DMS79 (cell line): ENCODE data around the gene BIN2.
"Not testable (repeated sequence)": the region's sequence is repeated elsewhere in the genome, so short reads cannot be mapped to it uniquely, and the experiment has no call there.

Source experiments
- DNase-seq: peaks from one replicate; lab custom pipeline; 2025; lab: John Stamatoyannopoulos, UW

The BIN2 gene

DNA sequence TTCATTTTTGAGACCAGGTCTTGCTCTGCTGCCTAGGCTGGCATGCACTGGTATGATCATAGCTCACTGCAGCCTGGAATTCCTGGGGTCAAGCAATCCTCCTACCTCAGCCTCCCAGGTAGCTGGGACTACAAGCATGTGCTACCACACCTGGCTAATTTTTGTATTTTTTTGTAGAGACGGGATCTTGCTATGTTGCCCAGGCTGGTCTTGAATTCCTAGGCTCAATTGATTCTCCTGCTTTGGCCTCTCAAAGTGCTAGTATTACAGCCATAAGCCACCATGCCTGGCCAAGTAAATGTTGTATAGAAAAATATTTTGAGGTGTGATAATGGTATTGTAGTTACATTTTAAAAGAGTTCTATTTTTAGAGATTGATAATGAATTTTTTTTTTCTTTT, 12.6 kb downstream of the BIN2 start:
- DNase-seq, result no peak

DNA sequence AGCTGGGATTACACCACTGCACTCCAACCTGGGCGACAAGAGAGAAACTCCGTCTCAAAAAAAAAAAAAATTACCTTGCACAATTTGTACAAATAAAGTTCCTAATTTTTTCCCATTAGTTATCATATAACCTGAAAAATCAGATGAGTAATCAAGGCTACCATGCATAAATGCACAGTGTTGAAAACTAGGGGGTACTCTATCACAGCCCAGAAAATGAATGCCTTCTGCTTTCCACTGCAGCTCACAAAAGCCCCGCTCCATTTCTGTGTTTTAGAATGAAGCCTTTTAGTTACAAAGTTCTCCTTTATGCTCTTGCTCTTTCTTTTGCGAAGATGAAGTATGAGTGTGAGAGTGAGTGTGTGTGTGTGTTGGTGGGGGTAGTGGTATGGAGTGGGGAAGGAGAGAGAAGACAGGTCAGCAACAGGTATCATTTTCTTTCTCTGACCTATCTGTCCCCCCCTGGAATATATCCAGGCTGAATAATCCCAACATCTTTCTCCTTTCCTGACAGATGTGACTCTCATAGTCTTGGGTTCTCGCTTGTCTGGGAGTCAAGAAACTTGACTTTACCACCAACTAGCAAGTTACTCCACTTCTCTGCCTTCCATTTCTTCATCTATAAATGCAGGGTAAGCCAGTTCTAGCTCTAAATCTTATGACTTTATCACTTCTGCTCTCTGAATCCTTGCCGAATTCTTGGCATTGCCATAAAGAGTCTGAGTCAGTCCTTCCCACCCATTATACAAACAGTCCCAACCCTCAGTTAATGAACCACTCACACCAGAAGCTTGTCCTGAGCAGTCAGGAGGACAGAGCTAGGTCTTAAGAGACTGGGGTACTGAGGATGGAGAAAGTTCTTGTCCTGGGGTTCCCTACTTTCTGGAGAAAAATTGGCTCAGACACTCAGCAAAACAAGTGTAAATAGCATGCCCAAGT, 16.1 kb downstream of the BIN2 start:
- no peak for DNase-seq

DNA sequence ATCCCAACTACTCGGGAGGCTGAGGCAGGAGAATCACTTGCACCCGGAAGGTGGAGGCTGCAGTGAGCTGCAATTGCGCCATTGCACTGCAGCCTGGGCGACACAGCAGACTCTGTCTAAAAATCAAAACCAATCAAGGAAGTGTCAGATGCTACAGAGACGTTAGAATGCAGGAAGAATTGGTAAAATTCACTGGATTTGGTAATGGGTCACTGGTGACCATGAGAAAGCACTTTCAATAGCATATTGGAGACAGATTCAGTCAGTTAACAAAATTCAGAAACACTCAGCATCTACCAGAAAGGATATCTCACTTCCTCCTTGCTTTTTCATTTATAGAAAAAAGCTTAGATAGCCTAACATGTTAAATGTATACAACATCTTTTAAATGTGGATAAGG, 17.5 kb downstream of the BIN2 start:
- DNase-seq, result no peak

DNA sequence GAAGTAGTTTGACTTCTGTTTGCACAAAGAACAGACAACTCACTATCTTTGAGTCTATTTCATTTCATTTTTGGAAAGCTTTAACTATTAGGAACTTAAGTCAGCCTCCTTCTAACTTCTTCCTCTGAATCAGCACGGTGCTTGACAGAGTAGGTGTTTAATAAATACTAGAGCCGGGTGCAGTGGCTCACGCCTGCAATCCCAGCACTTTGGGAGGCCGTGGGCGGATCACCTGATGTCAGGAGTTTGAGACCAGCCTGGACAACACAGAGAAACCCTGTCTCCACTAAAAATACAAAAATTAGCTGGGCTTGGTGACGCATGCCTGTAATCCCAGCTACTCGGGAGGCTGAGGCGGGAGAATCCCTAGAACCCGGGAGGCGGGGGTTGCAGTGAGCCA, 23.2 kb downstream of the BIN2 start:
- not testable (repeated sequence) for DNase-seq

DNA sequence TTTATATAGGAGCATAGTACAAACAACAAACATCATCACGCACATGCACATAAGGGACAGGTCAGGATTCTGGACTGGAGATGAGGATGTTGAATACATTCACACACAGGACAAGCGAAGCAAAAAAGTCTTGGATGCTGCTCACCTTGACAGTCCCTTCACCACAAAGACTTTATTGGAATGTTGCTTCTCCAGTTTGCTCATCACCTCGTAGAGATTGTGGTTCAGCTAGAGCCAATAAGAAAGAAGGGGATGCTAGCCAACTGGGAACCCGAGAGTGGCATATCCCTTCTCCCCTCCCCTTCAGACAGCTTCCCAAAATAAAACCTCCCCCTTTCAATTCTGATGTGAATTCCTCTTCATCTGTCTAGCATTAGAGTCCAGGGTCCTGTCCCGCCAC, 28.3 kb downstream of the BIN2 start:
- no peak for DNase-seq

DNA sequence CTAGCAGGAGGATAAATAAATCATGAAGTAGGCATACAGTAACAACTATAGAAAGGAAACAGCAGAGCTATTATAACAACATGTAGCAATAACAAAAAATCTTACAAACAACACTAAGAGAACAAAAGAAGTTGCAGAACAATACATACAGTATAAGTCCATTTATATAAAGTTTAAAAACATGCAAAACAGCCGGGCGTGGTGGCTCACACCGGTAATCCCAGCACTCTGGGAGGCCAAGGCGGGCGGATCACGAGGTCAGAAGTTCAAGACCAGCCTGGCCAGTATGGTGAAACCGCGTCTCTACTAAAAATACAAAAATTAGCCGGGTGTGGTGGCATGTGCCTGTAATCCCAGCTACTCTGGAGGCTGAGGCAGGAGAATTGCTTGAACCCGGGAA, 29.9 kb downstream of the BIN2 start:
- DNase-seq, result not testable (repeated sequence)

DNA sequence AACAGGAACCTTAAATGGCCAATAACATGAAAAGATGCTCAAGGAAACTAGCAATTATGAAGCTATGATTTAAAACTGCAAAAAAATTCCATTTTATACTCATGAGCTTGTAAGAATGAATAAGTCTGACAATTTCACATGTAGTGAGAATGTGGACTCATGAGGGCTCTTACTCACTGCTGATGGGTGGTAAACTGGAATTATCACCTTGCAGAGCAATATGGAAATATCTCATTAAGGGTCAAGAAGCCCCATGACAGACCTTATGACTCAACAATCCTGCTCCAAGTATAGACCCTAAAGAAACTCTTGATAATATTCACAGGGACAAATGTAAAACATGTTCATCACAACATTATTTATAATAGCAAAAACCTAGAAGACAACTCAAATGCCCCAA, 30.3 kb downstream of the BIN2 start:
- DNase-seq, result no peak

DNA sequence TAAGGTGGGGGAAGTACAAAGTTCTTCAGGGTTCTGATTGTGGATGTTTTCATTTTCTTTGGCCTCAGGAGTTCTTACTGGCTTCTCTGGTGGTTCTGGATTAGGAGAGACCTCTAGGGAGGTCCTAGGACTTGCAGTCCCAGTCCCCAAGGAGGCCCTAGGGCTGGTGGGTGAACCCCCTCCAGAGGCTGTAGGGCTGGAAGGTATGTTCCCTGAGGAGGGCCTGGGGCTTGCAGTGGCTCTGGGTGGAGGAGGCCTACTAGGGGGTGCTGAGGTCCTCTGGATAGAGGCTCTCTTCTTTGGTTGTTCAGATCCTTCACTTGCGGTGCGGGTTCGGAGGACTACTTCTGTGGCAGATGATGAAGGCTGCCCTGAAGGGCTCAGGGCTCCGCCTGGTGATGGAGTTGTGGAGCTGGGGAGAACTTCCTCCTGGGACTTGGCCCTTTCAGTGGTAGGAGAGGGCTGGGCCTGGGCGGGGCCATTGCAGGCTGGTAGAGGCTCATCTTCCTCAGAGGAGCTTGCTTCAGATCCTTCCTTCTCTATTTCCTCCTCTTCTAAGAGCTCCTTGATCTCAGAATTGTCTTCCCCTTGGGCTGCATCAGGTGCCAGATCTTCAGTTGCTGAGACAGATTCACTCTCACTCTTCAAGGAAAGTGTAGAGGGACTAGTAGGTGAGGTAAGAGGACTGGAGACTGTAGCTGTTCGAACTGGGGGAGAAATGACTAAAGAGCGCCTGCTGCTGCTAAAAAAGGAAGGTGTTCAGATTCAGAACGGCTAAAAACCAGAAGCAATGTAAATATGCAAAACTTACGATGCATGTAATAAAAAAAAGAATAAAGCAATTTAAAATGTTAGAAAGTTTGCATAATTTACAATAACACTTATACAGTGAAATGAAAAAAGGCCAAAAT, 32.1 kb downstream of the BIN2 start:
- not testable (repeated sequence) for DNase-seq

DNA sequence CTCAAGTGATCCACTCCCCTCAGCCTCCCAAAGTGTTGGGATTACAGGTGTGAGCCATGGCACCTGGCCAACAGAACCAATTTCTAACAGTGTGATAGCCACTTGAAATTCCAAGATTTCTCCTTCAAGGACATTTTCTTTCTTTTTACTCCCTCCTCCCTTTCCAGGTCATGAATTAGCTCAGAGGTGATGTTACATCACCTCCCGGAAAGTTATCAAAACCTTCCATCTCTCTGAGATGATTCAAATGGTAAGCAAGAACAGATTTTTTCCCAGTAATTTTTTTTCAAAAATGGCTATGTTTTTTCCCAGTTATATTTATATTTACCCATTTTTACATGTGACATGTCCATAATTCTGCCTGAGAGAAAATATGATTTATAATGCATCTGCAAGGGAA, 38.1 kb downstream of the BIN2 start:
- no peak for DNase-seq

DNA sequence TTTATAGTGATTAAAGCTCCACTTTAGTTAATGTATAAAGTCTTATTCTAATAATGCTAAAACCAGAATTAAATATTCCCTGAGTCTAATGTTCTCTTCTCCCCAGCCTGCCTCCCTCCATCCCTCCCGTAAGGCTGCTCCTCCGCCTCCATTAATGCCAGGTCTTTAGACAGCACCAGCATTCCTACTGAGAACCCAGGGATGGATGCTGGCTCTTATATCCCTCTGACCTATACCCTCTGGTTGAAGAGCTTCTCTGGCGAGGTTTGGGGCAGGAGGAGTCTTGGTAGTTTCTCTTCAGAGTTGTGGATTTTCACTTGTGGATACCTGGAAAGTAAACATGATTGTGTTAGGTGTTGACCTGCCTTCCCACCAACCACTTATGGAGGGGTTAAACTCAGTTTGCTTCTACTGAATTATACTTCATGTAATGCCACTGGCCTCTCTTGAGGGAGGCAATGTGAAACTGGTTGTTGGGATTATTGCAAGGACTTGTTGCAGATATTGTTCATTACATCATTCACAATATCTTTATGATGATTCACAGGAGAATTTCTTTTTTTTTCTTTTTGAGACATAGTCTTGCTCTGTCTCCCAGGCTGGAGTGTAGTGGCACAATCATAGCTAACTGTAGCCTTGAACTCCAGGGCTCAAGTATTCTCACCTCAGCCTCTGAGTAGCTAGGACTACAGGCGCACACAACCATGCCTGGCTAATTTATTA, 42.6 kb downstream of the BIN2 start:
- DNase-seq, result no peak

DNA sequence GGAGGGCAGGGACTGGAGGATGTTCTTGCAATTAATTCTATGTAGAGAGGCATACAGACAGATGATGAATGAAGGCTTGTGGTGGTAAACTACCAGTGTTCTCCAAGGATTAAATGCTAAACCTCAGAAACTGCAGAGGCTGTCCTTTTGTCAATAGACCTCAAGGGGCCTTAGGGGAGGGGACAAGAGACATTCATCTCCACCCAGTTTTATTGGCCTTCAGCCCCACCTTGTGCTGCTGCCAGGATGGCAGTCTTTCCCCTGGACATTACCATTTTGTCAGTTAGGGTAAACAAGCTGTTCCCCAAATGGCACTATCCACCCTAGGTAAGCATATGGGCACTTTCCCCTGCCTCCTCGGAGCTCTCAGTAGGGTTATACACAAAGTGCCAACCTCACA, 48.9 kb downstream of the BIN2 start:
- no peak for DNase-seq

DNA sequence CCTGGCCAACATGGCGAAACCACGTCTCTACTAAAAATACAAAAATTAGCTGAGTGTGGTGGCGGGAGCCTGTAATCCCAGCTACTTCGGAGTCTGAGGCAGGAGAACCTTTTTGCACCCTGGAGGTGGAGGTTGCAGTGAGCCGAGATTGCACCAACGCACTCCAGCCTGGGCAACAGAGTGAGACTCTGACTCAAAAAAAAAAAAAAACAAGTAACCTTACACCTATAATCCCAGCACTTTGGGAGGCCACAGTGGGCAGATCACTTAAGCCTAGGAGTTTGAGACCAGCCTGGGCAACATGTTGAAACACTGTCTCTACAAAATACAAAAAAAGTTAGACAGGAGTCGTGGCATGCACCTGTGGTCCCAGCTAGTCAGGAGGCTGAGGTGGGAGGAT, 51.2 kb downstream of the BIN2 start:
- not testable (repeated sequence) for DNase-seq

DNA sequence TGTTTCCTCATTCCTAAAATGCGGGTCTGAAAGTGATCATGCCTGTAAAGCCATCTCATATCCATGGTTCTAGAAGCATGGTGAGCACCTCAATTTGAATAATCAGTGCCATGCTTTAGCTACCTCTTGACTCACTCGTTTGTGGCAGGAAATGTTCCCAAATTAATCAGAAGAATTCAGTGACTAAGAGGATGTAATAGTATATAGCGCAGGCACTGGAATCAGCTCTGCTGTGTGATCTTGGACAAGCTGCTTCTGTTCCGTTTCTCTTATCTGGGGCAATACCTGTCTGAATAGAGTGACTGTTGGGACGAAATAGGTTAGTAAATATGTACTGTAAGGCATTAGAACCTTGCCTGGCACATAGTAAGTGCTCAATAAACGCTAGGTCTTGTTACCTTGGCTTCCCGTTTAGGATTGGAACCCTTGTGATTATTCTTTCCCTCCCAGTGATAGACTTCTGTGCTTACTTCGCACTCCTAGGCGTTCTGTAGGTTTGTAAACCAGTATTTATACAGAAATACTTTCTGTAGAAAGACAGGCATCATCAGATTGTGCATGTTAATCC, 52.9 kb downstream of the BIN2 start:
- no peak for DNase-seq

DNA sequence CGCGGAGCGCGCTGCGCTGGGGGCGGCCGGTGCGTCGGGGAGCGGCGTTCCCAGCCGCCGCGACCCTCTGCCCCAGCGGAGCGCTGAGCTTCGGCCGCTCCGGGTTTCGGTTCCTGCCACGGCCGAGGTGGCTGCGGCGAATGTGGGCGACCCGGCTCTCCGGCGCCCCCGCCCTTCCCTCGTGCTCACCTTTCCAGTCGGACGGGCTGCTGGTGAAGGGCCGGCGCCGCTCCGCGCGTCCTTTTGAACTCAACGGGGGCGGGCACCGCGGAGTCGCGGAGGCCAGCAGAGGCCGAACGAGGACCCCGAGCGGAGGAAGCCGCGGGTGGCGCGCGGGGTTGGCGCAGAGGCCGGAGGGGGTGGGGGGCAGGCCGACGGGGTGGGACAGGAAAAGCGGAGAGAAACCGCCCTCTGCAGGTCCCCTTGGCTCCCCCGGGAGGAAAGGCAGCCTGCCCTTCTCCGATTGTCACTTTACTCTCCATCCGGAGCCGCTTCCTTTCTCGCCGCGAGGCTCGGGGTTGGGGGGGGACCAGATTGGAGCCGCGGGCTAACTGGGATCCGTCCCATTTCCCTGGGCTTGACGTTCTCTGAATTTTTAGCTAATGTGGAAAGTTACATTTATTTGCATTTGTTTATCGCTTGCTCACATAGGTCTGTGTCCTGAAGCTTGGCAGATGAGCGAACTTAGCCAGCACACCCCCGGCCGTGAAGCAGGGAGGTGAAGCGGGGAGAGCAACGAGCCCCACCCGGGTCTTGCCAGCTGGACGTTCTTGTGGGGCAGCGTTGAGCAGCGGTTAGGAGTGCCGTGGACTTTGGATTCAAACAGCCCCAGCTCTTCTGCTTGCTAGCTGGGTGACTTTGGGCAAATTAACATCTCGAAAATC, 53.7 kb downstream of the BIN2 start, which contains the start of gene SMAGP:
Gene SMAGP, minus strand, starts transcription at position 349 of the 884 bp plus-strand sequence. CDS start 1,137 bp downstream, outside the sequence.
- DNase-seq, result no peak

DNA sequence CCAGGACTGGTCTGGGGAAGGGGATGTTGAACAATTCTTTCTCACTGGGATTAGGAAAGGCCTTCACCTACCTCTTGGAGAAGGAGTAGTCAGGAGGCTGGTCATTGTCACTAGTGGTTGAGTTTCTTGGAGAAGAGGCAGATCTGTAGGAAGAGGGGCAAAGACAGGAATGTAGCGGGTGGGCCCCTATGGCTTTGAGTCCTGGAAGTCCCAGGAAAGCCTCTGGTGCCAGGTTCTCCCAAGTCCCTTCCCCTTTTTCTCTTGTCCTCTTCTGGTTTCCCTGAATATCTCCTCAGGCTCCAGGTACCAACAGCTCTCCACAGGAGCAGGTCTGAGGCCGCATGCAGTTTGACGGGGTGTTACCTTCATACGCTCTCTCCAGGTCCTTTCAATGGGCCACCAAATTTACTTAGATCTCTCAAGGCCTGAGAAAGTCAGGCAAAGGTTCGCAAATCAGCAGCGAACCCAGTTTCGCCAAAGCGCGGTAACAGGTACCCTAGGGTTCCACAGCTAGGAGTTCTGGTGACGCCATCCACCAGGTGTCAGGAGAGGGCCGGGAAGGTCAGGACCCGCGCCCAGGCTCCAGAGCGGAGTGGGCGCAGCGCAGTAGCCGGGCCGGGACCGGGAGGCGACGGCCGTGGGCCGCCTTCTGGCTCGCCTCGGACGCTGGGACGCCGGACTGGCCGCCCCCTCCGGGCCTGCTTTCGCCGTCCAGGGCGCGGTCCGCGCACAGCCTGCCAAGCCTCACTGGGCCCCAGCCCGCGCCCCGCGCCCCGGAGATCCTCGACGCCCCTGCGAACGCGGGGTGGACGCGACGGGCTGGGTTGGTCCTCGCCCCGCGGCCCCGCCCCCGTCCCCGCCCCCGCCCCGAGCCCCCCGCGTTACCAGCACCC, 54.6 kb downstream of the BIN2 start:
- DNase-seq, result no peak

DNA sequence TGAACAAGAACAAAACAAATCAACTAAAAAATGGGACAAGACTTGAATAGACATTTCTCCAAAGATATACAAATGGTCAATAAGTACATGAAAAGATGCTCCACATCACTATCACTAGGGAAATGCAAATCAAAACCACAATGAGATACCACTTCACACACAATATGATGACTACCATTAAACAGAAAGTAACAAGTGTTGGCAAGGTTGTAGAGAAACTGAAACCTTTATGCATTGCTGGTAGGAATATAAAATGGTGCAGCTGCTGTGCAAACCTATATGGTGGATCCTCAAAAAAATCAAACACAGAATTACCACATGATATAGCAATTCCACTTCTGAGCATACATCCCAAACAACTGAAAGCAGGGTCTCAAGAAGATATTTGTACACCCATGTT, 59.0 kb downstream of the BIN2 start:
- no peak for DNase-seq

DNA sequence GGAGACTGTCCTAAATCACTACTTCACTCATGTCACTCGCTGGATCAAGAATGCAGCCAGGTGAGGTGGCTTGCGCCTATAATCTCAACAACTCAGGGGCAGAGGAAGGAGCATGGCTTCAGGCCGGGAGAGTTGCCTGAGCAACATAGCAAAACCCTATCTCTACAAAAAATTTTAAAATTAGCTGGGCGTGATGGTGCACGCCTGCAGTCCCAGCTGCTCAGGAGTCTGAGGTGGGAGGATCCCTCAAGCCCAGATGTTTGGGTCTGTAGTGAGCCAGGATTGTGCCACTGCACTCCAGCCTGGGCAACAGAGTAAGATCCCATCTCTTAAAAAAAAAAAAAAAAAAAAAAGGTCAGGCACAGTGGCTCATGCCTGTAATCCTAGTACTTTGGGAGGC, 59.7 kb downstream of the BIN2 start:
- DNase-seq, result no peak

DNA sequence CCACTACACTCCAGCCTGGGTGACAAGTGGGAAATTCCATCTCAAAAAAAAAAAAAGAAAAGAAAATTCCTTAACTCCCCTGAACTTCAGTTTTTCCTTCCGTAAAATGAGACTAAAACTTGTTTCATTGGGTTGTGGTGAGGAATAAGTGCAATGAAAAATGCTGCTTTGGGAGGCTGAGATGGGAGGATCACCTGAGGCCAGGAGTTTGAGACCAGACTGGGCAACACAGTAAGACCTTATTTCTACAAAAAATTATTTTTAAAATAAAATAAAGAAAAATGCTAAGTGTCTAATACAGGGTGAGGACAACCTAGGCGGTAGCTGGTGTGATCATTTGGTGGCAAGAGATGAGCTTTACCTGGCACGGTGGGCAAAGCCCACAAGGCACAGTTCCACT, 60.6 kb downstream of the BIN2 start:
- no peak for DNase-seq

DNA sequence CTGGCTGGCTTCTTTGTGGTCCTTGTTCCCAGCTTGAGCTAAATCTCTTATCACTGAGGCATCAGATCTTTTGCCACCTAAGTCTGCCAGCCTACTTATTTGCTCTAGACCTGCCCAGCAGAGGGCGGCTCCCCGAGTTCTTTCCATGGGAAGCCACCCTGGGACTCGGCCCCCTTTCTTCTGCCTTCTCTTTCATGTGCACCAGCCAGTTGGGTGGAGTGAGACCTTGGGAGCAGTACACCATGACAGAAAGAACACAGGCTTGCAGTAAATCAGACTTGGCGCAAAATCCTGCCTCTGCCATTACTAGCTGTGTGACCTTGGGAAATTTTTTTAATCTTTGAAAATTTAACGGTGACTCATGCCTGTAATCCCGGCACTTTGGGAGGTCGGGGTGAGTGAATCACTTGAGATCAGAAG, 61.2 kb downstream of the BIN2 start:
- DNase-seq, result no peak

DNA sequence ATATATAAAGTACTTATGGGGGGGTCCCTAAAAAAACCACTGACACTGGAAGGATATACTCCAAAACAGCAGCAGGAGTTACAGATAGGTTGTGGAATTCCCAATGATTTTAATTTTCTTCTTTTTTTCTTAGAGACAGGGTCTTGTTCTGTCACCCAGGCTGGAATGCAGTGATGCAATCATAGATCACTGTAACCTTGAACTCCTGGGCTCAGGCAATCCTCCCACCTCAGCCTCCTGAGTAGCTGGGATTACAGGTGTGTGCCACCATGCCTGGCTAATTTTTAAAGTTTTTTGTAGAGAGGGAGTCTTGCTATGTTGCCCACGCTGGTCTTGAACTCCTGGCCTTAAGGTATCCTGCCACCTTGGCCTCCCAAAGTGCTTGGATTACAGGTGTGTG, 64.4 kb downstream of the BIN2 start:
- DNase-seq, result not testable (repeated sequence)
